ENCODE results near the gene SPRED1. TPM values are rescaled to one million over a fixed set of nuclear protein-coding genes. Genes with fewer than 3 reads are reported as not detected.

Gene SPRED1
- total and polyA plus RNA-seq, 9 of the 15 experiments (the other 6 are each of a cell fraction or from before 2014, with no cell fraction given) = 2.8 to 17.4 (median 7.9) TPM

DNA sequence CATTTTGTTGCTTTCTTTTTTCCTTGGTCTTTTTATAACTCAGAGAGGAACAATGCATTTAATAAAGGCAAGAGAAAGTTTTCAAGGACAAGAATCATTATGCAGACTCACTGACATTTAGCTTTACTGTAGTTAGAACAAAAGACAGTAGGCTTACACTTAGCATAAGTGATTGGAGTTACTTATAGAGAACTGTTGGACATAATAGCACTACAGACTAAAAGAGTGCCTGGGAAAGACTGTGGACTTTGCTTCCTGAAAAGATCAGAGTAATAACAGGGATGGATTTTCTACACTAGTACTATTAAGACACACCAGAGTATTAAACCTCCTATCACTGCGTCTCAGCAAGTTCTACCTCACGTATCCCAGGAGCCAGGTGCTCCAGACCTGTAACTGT is 39.3 kb upstream of the SPRED1 start (continued):
- TF ChIP-seq, protein P1, sequence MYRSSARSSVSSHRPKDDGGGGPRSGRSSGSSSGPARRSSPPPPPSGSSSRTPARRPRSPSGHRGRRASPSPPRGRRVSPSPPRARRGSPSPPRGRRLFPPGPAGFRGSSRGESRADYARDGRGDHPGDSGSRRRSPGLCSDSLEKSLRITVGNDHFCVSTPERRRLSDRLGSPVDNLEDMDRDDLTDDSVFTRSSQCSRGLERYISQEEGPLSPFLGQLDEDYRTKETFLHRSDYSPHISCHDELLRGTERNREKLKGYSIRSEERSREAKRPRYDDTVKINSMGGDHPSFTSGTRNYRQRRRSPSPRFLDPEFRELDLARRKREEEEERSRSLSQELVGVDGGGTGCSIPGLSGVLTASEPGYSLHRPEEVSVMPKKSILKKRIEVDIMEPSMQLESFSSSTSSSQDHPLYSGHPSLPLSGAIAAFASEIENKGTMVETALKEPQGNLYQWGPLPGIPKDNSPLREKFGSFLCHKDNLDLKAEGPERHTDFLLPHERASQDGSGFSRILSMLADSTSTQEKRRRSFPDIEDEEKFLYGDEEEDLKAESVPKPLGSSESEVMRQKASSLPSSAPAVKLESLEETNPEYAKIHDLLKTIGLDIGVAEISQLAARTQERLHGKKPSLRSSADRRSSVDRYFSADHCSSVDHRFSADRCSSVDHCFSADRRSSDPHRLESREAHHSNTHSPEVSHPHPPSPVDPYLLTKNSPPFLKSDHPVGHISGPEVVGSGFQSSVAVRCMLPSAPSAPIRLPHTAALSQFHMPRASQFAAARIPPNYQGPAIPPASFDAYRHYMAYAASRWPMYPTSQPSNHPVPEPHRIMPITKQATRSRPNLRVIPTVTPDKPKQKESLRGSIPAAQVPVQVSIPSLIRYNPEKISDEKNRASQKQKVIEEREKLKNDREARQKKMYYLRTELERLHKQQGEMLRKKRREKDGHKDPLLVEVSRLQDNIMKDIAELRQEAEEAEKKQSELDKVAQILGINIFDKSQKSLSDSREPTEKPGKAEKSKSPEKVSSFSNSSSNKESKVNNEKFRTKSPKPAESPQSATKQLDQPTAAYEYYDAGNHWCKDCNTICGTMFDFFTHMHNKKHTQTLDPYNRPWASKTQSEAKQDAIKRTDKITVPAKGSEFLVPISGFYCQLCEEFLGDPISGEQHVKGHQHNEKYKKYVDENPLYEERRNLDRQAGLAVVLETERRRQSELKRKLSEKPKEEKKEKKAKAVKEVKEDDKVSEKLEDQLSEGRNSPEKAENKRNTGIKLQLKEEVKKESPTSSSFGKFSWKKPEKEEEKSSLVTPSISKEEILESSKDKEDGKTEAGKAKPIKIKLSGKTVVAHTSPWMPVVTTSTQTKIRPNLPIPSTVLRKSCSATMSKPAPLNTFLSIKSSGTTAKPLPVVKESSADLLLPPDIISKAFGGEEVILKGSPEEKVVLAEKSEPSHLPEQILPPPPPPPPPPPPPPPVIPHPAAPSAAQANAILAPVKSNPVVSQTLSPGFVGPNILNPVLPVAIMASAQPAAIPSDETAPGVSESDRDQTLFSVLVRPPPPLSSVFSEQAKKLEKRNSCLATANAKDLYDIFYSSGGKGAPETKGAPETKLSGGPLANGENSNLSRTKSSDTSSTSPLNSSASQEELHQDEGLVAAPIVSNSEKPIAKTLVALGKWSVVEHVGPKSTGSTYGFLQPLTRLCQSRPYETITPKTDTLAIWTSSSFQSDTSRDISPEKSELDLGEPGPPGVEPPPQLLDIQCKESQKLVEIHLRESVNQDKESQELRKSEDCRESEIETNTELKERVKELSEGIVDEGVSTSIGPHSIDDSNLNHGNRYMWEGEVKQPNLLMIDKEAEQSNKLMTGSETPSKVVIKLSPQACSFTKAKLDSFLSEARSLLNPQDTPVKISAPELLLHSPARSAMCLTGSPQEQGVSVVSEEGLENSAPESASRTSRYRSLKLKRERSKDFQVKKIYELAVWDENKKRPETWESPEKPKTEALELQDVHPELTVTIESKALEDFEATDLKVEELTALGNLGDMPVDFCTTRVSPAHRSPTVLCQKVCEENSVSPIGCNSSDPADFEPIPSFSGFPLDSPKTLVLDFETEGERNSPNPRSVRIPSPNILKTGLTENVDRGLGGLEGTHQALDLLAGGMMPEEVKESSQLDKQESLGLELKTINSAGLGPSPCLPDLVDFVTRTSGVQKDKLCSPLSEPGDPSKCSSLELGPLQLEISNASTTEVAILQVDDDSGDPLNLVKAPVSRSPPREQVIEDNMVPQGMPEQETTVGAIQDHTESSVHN (IDR thresholded peaks at IDR 0.05; ENCODE audit: borderline replicate concordance in 1 of 2, low read depth in 1 of 2) = no peak
- TF ChIP-seq FUS (optimal IDR thresholded peaks at IDR 0.05; ENCODE audit: low read depth, low read length) (no peak), MTA1 (IDR thresholded peaks at IDR 0.05; ENCODE audit: borderline replicate concordance) (no peak), ZNF75A (CRISPR knock-in tag; IDR thresholded peaks at IDR 0.05) (no peak)
